IPS DF 4.7 (cell line): Measurements from ENCODE around the gene NTN5.
A peak's percentile ranks its signal among the peaks of the same experiment; 100 is the strongest.
"Not testable (repeated sequence)": the region's sequence is repeated elsewhere in the genome, so short reads cannot be mapped to it uniquely, and the experiment has no call there.

ENCODE experiments used
- DNase-seq: peaks from one replicate; pipeline ENCODE4 v3.0.0-alpha.2; 2013; ENCODE audit warnings: low spot score; ENCODE audit errors: extremely low read depth

Gene NTN5

DNA sequence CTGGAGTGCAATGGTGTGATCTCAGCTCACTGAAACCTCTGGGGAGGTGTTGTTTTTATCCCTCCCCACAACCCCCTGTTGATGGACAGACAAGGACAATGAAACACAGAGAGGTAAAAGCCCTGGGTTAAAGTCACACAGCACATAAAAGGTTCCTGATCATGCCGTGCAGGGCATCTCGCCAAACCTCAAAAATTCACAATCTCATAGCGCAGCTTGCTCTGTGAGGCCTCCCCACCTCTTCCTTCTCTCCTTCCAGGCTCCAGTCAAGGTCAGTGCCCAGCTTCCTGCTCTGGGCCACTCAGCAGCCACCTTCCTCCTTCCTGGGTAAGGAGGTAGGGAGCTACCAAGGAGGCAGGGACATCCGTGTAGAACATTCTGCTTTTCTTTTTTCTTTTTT lies 25.2 kb upstream of the NTN5 start:
- DNase-seq: no peak

DNA sequence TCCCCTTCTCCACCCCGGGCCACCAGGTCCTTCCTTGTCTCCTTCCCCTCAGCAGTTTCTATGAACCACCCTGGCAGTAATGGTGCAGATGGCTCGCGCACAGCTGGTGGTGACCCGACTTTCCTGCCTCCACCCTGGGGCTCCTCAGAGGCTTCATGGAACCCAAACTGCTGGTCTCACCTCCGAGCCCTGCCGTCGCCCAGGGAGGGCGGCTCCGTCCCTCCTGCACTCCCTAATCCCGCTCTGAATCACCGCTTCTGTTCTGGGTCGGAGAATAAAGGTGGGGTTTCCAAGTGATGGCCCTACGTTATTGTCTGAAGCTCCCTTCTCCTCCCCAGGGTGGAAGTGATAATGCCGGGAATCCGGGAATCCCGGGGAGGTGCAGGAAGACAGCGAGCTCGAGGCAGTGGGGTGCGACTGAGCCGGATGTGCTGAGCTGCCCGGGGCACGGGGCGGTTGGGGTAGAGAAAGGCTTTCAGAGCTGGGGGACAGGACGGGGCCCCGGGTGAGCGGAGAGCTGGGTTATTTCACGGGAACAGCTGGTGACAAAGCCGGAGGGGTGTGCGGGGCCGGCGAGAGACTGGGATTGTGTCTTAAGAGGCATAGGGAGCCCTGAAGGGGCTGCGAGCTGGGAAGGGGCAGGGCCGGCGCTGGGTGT lies 23.7 kb upstream of the NTN5 start:
- no peak for DNase-seq

DNA sequence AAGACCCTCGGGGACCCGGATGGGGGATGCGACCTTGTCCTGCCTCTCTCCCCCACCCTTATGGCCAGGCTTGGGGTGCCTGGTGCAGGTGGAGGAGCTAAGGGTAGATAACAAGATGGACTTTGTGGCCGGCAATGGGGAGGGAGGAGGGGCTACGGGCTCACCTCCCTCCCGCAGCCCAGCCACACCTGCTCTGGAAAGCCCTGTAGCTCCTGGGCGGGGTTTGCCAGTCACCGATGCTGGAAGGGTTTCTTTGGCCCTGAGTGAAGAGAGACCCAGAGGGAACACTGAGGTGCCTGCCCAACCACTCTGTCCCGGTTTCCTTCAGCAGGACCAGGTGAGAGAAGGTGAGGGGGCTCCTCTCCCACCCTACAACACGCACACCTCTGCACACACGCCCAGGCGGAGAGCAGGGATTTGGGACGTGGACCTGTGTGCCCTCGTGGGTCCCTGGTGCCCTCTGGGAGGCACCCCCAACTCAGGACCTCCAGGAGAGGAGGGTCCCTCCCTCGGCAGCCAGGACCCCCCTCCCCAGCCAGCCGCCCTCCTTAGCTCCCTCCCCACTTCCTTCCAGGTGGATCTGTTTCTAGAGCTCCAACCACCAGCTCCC lies 23.0 kb upstream of the NTN5 start, which contains the start of gene FUT2:
Gene FUT2 (plus strand): TSS at position 229 of the 610 bp plus-strand sequence. CDS start 6,986 bp downstream, outside the sequence.
- no peak for DNase-seq

DNA sequence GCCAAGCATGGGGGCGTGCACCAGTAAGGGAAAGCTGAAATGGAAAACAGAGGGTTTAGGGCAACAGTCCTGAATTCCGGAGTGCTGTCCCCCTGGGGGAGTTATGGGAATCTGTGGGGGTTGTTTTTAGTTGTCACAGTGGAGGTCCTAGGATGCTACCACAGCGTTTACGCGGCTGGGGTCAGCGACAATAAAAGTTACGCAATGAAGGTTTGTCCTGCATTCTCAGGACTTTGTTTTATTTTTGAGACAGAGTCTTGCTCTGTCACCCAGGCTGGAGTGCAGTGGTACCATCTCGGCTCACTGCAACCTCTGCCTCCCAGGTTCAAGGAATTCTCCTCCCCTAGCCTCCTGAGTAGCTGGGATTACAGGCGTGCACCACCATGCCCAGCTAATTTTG lies 20.8 kb upstream of the NTN5 start:
- DNase-seq: not testable (repeated sequence)

DNA sequence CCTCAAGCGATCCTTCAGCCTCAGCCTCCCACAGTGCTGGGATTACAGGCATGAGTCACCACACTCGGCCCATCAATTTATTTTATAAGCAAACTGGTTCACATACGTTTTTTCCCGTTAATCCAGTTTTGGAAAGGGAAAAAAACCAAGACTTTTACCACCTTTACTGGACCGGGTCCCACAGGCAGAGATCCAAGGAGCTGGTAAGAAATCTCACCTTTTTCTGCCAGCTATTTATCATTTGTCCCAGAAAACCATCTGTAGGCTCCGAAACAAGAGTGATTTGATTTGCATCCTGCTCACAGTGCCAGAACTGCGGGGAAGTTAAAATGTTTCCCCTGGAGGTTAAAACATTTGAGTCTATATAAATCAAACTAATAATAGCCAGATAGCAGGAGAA lies 16.6 kb upstream of the NTN5 start:
- no peak for DNase-seq

DNA sequence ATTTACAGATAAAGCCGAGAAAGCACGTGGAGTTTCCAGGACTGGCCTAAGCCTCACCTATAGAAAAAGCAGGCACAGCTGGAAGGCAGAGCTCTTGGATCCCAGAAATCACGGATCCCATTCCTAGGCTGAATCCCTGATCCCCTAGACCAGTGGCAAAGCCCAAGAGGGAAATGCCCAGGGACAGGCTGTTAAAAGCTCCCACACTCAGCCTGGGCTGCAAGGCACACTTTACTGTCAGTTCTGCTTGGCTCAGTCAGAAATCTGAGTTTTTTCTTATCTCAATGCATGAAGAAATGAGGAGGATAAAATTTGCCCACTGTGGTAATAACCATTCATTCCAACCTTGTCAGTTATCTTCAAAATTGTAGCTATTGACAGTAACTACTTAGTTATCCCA lies 15.0 kb upstream of the NTN5 start:
- no peak for DNase-seq

DNA sequence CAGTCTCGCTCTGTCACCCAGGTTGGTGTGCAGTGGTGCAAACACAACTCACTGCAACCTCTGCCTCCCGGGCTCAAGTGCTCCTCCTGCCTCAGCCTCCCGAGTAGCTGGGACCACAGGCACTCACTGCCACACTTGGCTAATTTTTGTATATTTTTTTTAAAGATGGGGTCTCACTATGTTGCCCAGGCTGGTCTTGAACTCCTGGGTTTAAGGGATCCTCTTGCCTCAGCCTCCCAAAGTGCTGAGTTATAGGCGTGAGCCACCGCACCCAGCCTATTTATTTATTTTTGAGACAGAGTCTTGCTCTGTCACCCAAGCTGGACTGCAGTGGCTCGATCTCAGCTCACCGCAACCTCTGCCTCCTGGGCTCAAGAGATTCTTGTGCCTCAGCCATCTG lies 13.8 kb upstream of the NTN5 start:
- not testable (repeated sequence) for DNase-seq

DNA sequence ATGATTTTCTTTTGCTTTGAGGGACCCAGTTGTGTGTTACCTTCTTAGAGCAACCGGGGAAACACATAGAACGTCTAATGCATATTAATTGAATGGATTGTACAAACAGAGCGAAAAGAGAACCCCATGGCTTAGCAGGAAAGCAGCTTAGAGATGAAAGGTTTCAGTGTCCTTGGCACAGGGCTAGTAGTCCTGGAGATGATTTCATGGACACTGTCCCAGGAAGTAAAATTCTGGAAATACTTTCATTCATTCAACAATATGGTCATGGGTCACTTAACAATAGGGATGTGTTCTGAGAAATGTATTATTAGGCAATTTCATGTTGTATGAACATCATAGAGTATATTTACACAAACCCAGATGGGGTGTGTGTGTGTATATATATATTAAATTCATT lies 13.3 kb upstream of the NTN5 start:
- no peak for DNase-seq

DNA sequence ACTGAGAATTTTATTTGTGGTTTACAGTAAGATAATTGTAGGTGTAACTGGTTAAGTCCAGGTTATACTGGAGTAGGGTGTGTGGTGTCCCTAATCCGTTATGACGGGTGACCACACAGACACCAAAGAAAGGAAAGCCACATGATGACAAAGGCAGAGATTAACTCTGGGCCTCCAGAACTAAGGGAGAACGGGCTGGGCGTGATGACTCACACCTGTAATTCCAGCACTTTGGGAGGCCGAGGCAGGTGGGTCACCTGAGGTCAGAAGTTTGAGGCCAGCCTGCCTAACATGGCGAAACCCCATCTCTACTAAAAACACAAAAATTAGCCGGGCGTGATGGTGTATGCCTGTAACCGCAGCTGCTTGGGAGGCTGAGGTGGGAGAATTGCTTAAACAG lies 12.8 kb upstream of the NTN5 start:
- no peak for DNase-seq

DNA sequence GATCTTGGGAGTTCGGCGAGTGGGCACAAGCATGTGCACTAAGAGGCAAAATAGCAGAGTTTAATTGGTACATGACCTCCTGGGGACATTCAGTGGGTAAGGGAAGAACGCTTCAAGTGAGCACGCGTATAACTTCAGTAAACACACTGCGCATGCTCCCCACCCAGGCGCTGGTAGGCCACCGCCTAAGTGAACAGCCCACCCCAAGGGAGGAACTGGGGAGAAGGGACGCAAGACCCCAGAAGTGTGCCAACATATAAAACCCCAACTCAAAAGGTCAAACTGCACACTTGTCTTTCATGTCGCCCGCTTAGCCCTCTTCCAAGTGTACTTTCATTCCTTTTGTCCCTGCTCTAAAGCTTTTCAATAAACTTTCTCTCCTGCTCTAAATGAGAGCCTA lies 10.5 kb upstream of the NTN5 start:
- no peak for DNase-seq

DNA sequence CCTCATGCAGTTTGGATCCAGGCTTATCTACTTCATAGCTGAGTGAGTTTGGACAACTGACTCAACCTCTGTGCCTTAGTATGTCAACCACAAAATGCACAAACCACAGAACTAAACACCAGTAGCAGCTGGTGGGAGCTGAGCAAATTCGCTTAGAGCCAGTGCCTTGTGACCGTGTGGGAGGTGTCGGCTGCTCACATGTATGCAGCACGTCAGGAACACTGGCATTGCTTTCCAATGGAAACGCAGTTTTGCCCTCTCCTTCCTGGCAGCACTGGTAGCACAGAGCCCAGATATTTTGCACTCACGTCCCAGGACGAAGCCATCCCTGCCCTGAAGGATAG lies 8.3 kb upstream of the NTN5 start:
- no peak for DNase-seq

DNA sequence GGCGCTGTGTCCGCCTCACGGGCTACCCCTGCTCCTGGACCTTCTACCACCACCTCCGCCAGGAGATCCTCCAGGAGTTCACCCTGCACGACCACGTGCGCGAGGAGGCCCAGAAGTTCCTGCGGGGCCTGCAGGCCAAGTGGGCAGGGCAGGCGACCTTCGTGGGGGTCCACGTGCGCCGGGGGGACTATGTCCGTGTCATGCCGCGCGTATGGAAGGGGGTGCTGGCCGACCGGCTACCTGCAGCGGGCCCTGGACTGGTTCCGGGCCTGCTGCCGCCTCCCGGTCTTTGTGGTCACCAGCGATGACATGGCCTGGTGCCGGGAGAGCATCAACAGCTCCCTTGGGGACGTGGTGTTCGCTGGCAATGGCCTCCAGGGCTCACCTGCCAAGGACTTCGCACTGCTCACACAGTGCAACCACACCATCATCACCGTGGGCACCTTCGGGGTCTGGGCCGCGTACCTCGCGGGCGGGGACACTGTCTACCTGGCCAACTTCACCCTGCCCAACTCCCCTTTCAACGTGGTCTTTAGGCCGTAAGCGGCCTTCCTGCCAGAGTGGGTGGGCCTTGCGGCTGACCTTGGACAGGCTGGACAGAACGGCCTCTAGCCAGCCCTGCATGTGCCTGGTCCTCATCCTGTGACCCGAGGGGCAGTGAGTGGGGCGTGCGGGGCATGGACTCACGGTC lies 7.8 kb upstream of the NTN5 start:
- no peak for DNase-seq

DNA sequence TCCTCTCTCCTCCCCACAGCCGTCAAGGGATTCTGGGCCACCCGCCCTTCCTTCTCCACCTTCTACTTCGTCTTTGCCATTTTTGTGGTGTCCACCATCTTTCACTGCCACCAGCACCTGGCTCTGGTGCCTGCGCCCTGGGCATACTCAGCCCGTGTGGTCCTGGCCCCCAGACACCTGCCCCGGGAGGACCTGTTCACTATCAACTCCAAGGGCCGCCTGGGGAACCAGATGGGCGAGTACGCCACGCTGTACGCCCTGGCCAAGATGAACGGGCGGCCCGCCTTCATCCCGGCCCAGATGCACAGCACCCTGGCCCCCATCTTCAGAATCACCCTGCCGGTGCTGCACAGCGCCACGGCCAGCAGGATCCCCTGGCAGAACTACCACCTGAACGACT lies 7.2 kb upstream of the NTN5 start:
- DNase-seq: not testable (repeated sequence)

DNA sequence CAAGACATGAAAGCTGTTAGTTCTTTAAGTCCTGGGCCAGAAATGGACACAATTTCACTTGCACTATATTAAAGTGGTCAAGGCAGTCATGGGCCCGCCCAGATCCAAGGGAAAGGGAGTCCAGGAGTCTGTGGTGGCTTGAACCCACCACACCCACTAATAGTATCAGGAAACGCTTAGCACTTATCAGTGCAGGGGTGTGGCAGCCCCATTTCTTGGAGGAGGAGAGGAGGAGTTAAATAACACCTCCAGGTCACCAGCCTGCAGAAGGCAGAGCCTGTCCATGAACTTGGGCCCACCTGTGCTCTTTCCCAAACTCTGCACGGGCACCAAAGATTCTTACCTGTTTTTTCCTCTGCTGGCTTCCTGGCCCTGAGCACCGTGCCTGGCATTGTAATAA lies 5.4 kb upstream of the NTN5 start:
- DNase-seq: no peak

DNA sequence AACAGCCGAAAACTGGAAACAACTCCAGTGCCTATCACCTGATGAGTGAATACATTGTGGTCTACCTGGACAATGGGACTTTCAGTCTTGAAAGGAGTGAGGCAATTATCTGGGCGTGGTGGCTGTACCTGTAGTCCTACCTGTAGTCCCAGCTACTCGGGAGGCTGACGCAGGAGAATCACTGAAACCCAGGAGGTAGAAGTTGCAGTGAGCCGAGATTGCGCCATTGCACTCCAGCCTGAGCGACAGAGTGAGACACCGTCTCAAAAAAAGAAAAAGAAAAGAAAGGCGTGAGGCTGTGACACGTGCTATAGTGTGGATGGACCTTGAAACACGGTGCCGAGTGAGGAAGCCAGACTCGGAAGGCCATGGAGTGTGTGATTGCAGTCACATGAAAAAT lies 4.1 kb upstream of the NTN5 start:
- no peak for DNase-seq

DNA sequence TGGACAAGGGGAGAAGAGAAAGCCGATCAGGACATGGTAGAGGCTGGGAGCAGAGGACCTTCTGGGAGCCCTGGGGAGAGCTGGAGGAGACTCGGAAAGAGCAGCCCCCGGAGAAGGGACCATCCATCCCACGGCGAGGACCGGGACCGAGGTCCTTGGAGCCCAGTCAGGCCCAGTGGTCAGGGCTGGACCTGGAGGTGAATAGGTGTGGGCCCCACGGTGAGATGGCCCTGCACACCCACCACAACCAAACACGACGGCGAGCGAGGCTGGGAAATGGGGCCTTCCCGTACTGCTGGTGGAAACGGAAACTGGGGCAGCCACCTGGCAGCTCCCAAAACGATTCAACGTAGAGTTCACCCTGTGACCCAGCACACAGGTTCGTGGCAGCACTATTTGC lies 3.7 kb upstream of the NTN5 start:
- DNase-seq: no peak

DNA sequence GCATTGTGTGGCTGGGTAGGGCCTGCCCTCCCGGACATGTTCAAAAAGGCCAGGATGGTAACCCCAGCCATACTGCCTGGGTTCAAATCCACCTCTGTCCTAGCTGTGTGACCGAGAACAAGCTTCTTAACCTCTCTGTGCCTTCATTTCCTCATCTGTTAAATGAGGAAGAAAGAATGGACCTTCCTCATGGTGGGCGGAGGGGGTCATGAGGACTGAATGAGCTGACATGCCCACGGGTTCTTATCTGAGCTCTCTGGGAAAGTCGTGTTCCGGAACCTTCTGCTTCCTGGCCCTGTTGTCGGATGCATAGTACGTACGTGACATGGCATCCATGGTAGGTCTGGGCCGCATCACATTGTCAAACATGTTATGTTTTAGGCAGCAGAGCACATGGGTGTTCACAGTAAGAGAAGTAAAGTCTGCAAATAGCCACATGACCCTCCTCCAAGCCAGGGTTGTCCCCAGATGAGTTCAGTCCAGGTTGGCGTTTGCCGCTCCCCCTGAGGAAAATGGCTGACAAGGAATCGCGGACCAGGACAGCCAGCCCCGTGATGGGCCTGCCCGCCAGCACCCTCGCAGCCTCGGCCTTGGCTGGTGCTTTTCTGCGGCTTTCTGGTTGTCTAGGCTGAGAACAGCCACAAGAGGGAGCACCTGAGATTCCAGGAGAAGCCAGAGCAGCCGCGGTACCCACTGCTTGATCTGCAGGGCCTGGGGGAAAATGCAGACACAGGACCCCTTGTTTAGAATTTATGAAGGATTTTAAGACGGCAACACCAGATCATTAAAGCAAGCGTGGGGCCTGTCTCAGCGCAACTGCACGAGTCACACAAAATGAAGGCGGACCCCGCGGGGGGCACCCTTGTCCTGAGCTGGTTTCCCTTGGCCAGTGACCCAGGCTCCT lies 2.4 kb upstream of the NTN5 start:
- peak; percentile 78 for DNase-seq

DNA sequence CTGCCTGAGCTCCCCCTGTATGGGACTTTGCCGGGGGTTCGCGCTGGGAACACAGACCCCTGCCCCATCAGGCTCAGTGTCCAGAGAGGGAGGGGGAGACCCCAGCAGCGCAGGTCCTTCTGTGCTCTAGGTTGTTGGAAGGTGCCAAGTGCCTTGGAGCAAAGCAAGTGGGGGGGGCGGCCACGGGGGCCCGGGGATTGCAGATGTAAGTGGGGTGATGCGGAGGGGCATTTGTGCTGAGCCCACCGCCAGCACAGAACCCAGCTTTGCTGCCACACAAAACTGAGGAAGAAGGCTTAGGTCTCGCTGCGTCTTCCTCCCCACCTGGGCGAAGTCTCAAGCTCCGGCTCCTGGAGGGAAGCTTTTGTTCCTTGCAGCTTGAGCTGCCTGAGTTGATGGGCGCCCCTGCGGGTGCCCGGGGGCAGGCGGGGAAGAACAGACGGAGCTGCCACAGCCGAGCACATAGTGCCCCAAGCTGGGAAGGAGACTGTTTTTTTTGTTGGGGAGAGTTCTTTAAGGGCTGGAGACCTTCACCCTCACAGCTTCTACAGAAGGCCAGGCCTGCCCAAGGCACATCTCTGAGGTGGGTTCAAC lies 1.5 kb upstream of the NTN5 start:
- DNase-seq: no peak

DNA sequence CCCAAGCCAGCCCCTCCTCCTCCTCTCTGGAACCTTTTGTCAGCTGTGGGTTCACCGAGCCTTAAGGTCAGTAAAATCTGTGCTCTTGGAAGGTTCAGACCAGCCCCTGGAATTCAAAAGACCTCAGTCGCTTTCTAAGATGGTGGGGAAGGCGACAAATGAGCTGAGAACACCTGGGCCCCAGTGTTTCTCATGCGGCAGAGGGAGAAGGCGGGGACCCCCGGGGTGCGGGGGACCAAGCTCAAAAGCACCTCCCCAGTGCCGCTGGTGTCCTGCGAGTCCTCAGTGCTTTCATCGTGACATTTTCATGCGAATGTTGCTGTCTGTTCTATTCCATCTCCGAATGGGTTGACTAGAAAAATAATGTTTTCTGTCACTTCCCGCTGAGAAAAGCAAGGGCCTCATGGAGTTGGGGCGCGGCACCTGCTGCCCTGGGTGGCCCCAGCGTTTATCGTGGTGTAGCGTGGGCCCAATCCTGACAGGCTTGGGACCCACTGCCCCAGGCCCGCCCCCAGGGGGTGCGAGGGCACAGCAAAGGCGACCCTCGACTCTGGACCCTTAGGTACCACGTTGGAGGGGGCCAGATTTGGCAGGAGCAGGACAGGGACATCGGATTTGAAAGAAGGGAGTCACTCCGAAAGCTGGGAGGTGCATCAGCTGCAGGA lies 751 bp upstream of the NTN5 start:
- DNase-seq: no peak

DNA sequence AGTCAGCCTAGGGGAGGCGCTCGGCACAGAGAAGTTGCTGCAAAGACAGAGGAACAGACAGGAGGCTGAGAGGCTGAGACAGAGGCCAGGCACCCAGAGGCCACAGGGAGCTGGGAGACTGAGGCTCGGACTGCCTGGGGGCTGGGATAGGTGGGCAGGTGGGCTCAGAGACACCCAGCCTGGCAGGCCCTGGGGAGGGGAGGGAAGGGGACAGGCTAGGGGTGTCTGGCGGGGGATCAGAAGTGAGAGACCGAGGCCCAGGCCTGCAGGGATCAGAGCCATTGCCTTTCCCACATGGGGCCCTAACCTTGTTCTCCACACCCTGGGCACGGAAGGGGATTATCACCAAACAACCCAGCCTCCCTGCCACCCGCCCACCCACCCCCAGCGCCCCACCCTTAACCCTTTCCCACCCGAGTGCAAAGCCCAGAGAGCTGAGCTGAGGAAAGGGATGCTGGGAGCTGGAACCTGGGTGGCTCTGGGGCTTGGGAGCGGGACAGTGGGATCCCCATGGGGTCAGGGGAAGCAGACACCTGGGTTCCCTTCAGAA lies 1.3 kb downstream of the NTN5 start:
- no peak for DNase-seq
